Endometrial microvascular endothelial cells (primary cell): ENCODE measurements around the gene RNU2-1. TPM values are rescaled to one million over a fixed set of nuclear protein-coding genes. Genes with fewer than 3 reads are reported as not detected.
"Not testable (repeated sequence)": the region's sequence is repeated elsewhere in the genome, so short reads cannot be mapped to it uniquely, and the experiment has no call there.

Experiments
- in situ Hi-C: cut with HindIII; loops from 2 replicates; pipeline ENCODE4 v1.10.0; 2017; ENCODE audit warnings: low sequenced_read_pairs, low pct_unique_long_range_greater_than_20kb; ENCODE audit errors: inconsistent ontology term
- total RNA-seq: library from RNA; depleted of rRNA; stranded (reverse); fragments of >200 nt; gene quantifications from one replicate; pipeline ENCODE4 v1.2.3, GENCODE V29; 2015; ENCODE audit errors: inconsistent ontology term

RNU2-1 gene
- total RNA-seq, 1 donor from 2014 or later, result not detected

- in situ Hi-C loops, result no loop called here
Measured at GRCh38 chr17:43217614-43218087, 16.1 kb downstream of the RNU2-1 start.

- in situ Hi-C loops, result no loop called here
Measured at GRCh38 chr17:43216762-43217613, 16.8 kb downstream of the RNU2-1 start.

GRCh38 chr17:43216369-43216761 lies 17.4 kb downstream of the RNU2-1 start:
- in situ Hi-C loops, result no loop called here

GRCh38 chr17:43215341-43215740 lies 18.4 kb downstream of the RNU2-1 start:
- in situ Hi-C loops, result no loop called here

- in situ Hi-C loops, result no loop called here
Measured at GRCh38 chr17:43213545-43213944, 20.2 kb downstream of the RNU2-1 start.

GRCh38 chr17:43212641-43213490 lies 20.9 kb downstream of the RNU2-1 start:
- in situ Hi-C loops, result no loop called here

GRCh38 chr17:43211480-43212402 lies 22.0 kb downstream of the RNU2-1 start, which contains the start of gene TMEM106A:
TMEM106A (plus strand) TSS chr17:43211875; CDS start chr17:43213042, 1,167 bp downstream.
- in situ Hi-C loops, result no loop called here

GRCh38 chr17:43211123-43211479 lies 22.7 kb downstream of the RNU2-1 start:
- in situ Hi-C loops, result no loop called here

GRCh38 chr17:43210576-43210975 lies 23.2 kb downstream of the RNU2-1 start:
- in situ Hi-C loops, result no loop called here

GRCh38 chr17:43203013-43203412 lies 30.8 kb downstream of the RNU2-1 start:
- in situ Hi-C loops, result not testable (repeated sequence)

GRCh38 chr17:43200127-43200526 lies 33.6 kb downstream of the RNU2-1 start:
- in situ Hi-C loops, result no loop called here

GRCh38 chr17:43199633-43200032 lies 34.1 kb downstream of the RNU2-1 start:
- in situ Hi-C loops, result no loop called here

GRCh38 chr17:43193251-43193650 lies 40.5 kb downstream of the RNU2-1 start:
- in situ Hi-C loops, result no loop called here

GRCh38 chr17:43186656-43187055 lies 47.1 kb downstream of the RNU2-1 start:
- in situ Hi-C loops, result not testable (repeated sequence)

- in situ Hi-C loops, result no loop called here
Measured at GRCh38 chr17:43183921-43184320, 49.9 kb downstream of the RNU2-1 start.
